Measurements from ENCODE around the gene PNPLA5.

- no peak for TF ChIP-seq ZNF17 (CRISPR knock-in tag; IDR thresholded peaks at IDR 0.05)
- no peak for TF ChIP-seq CTCF (CRISPR knock-in tag; IDR thresholded peaks at IDR 0.05)
- no peak for TF ChIP-seq ZNF431 (CRISPR knock-in tag; IDR thresholded peaks at IDR 0.05; ENCODE audit: borderline replicate concordance, low read depth)
- TF ChIP-seq ELF1 (CRISPR knock-in tag; IDR thresholded peaks at IDR 0.05): no peak
- no peak for TF ChIP-seq UBTF (CRISPR knock-in tag; IDR thresholded peaks at IDR 0.05)
- no peak for TF ChIP-seq ZNF678 (CRISPR knock-in tag; IDR thresholded peaks at IDR 0.05)
- no peak for TF ChIP-seq ERF (CRISPR knock-in tag; IDR thresholded peaks at IDR 0.05)
- TF ChIP-seq ZBTB4 (CRISPR knock-in tag; IDR thresholded peaks at IDR 0.05; ENCODE audit: borderline replicate concordance): no peak
- TF ChIP-seq CREB1 (IDR thresholded peaks at IDR 0.05): no peak
- no peak for TF ChIP-seq CREB1 (CRISPR knock-in tag; IDR thresholded peaks at IDR 0.05)
- TF ChIP-seq FOXJ3 (CRISPR knock-in tag; IDR thresholded peaks at IDR 0.05; ENCODE audit: borderline replicate concordance): no peak
Measured at GRCh38 chr22:43887391-43887790, 4.4 kb downstream of the PNPLA5 start.

Measured in HepG2 (cell line).